GM18870 (cell line): ENCODE results near the gene LRRC18.

ENCODE experiments used
- ATAC-seq: cut with Tn5 transposase; IDR thresholded peaks from one replicate; pipeline ENCODE4 v1.9.1; 2021; ENCODE audit warnings: moderate library complexity; ENCODE audit not compliant: unreplicated experiment

Gene LRRC18

GRCh38 chr10:48923748-48924147 lies 15.9 kb downstream of the LRRC18 start:
- ATAC-seq = no peak

DNA sequence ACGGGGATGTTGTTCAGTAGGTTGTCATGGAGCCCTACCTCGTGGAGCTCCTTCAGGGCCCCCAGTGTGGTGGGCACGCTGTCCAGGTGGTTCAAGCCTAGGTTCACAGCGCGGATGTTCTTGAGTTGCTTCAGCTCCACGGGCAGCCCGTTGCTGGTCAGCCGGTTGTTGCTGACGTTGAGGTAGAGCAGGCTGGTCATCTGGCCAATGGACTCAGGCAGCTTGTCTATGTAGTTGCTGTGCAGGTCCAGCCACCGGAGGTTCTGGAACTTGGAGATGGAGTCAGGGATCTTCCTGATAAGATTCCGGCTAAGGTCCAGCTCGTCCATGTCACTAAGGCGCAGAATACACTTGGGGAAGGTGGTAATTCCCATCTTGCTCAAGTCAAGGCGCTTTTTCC lies 26.0 kb downstream of the LRRC18 start:
- ATAC-seq = no peak

DNA sequence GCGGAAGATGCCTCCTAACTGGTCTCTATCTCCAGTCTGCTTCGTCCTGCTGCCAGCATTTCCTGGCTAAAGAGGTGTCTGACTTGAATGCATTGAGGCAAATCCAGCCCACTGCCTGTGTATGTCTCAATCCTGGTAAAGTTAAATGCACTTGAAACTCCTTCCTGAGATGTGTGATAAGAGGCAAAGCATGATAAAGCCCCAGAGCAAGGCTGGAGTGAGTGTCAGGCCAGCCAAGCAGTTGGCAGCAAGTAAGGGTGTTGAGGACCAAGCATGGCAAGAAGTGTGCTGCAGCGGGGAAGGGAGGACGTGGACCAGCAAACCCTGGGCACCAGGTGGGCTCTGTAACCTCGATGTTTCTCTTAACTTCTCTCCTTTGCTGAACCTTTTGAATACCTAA lies 29.1 kb downstream of the LRRC18 start:
- ATAC-seq = no peak

GRCh38 chr10:48907730-48908129 lies 31.9 kb downstream of the LRRC18 start:
- ATAC-seq = no peak

- no peak for ATAC-seq
These were observed 32.8 kb downstream of the LRRC18 start for GRCh38 chr10:48906841-48907240.

DNA sequence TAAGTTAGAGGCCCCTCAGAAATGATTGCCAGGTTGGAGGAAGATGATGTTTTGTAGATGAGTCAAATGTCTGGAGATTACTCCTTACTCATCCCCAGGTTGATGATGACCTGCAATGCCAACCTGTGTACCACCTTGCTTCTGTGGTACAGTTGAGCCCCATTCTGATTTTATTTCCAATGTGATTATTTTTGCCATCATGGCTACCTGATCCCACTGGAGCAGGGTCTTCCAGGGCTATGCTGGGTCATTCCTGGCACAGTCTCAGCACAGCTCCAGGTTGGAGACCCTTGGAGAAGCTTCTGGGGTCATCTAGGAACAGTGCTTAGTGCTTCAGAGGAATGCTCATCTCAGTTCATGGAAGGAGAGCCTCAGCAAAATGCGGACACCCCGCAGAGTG lies 34.3 kb downstream of the LRRC18 start:
- ATAC-seq = no peak

GRCh38 chr10:48904861-48905260 lies 34.8 kb downstream of the LRRC18 start:
- ATAC-seq = no peak

GRCh38 chr10:48903151-48903550 lies 36.5 kb downstream of the LRRC18 start:
- ATAC-seq = no peak

- no peak for ATAC-seq
These were observed 37.5 kb downstream of the LRRC18 start for GRCh38 chr10:48902096-48902495.

- ATAC-seq = no peak
These were observed 38.3 kb downstream of the LRRC18 start for GRCh38 chr10:48901319-48901718.

- ATAC-seq = no peak
These were observed 39.3 kb downstream of the LRRC18 start for GRCh38 chr10:48900371-48900801.

GRCh38 chr10:48899781-48900180 lies 39.9 kb downstream of the LRRC18 start:
- no peak for ATAC-seq

GRCh38 chr10:48898426-48898825 lies 41.2 kb downstream of the LRRC18 start:
- ATAC-seq = no peak

DNA sequence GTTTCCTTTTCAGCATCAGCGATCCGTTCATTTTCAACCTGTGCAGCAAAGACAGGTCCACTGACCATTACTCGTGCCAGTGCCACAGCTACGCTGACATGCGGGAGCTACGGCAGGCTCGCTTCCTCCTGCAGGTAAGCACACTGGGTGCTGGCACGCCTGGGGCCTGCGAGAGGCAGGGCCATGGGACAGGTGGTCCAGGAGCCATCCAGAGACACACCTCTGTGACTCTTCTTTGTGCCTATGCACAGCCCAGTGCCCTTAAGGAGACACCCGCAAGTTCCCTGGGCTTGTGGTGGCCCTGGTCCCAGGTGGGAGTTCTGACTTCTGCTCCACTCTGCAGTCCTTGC lies 42.2 kb downstream of the LRRC18 start:
- ATAC-seq = no peak

GRCh38 chr10:48896756-48897440 lies 42.7 kb downstream of the LRRC18 start:
- no peak for ATAC-seq

- ATAC-seq = no peak
These were observed 43.8 kb downstream of the LRRC18 start for GRCh38 chr10:48895803-48896195.

DNA sequence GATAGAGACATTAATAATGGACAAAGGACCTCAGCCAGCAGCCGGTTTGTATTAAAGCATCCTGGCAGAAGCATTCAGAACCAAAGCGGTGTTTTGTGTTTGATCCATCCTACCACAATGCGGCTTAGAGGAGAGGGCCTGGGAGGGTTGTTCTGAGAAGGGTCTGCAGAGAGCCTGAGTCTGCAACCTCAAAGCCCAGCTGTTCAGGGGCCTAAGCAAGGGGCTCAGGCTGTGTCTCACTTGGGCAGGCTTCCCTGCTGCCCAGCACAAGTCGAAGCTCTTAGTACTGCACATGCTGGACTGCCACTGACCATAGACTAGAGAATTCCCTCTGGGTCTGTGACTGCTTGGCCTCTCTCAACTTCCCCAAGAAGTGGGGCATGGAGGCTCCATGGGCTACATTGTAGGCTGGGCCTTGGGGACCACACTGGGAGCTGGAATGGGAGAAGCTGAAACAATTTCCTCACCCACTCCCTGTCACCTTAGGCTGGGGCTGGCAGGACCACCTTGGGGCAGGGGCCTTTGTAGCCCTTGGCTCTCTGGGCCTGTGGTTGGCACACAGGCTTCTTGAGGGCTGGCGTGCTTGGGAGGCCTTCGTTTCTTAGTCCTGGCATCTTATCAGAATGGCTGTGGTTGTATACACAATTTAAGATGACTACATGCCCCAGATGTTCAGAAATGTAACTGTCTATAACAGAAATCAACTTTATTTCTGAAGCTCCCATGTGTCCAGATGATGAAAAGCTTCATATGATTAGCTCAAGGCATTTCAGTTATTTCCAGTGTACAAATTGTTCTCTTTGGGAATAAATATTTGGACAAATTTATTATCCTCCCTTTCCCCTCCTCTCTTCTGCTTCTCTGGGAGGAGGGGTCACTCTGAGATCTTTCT lies 44.5 kb downstream of the LRRC18 start:
- no peak for ATAC-seq

DNA sequence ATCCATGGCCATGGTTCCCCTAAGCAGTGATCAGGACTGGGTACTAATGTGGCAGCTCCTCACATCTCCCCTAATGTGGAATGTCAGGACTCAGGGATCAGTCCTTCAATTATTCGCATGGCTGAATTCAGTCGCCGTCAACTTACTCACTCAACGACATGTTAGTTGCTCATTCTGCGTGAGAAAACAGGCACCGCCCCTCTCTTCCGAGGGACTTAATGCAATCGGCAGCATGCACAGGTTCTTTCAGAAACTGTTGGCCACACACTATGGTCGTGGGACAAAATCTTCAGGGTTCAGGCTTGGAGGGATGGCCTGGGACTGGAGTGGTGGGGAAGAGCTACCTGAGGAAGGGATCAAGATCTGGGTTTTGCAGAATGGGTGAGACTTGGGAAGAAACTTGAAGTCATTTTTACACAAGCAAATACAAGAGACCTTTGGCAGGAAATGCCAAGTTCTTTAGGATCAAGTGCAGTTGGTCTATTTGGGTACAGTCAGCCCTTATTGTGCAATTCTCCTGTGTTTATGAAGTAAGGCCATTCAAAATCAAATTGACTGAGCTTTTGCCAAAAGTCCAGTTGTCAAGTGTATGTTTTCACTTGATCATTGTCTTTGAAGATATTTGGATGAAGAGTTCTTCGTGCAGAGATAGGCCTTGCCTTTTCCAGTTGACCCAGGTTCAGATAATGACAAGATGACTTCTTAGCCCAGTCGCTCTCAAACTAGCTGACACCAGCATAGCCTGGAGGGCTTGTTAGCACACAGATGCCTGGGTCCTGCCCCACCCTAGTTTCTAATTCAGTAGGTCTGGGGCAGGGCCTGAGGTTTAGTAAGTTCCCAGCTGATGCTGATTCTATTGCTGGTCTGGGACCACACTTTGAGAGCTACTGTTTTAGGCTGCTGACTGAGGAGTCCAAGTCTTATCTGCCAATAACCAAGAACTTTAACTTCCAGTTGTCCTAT lies 48.5 kb downstream of the LRRC18 start:
- no peak for ATAC-seq

GRCh38 chr10:48887982-48888381 lies 51.7 kb downstream of the LRRC18 start:
- ATAC-seq = no peak

GRCh38 chr10:48885376-48885775 lies 54.3 kb downstream of the LRRC18 start:
- ATAC-seq = no peak
